Activated CD8-positive, alpha-beta memory T cell treated with anti-CD3 and anti-CD28 coated beads for 24 hours (primary cell): ENCODE results near the gene MAVS.
"Not testable (repeated sequence)": the region's sequence is repeated elsewhere in the genome, so short reads cannot be mapped to it uniquely, and the experiment has no call there.

Source experiments
- DNase-seq: peaks from one replicate; pipeline ENCODE4 v3.0.0-alpha.2; 2020

Gene MAVS

GRCh38 chr20:3857405-3857804 is 10.8 kb downstream of the MAVS start:
- no peak for DNase-seq

DNA sequence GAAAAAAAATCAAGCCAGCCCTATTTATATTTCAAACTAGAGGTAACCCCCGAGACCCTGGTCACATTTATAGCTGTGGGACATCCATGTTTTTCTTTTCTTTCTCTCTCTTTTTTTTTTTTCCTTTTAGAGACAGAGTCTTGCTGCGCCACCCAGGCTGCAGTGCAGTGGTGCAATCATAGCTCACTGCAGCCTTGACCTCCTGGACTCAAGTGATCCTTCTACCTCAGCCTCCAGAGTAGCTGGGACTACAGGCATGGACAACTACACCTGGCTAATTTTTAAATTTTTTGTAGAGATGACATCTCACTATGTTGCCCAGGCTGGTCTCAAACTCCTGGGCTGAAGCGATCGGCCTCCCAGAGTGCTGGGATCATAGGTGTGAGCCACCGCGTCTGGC is 12.1 kb downstream of the MAVS start:
- no peak for DNase-seq

DNA sequence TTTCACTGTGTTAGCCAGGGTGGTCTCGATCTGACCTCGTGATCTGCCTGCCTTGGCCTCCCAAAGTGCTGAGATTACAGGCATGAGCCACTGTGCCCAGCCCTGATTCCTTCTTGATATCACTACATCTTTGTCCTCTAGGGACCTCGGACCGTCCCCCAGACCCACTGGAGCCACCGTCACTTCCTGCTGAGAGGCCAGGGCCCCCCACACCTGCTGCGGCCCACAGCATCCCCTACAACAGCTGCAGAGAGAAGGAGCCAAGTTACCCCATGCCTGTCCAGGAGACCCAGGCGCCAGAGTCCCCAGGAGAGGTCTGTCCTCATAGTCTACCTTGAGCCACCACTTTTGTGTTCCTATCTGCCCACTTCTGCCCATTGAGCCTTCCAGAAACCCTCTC is 14.6 kb downstream of the MAVS start:
- no peak for DNase-seq

- DNase-seq, result no peak
These were observed 15.7 kb downstream of the MAVS start for GRCh38 chr20:3862333-3862732.

DNA sequence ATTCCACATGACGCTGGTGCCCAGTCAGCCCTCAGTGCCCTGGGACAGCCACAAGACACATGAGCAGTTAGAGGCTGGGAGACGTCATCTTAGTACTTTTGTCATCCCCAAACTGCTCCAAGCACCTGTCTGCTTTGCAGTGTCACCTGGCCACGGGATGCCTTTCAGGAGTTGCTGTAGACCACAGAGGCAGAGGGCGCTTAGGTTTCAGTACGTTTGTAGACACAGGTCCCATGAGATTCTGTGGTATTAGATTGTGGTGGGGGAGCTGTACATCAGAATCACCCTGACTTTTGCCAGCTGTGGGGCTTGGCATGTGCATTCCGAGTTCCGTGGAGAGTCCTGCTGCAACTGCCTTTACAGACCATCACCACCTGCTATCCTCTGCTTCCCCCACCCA is 16.7 kb downstream of the MAVS start:
- DNase-seq, result no peak

- no peak for DNase-seq
These were observed 17.9 kb downstream of the MAVS start for GRCh38 chr20:3864518-3864917.

DNA sequence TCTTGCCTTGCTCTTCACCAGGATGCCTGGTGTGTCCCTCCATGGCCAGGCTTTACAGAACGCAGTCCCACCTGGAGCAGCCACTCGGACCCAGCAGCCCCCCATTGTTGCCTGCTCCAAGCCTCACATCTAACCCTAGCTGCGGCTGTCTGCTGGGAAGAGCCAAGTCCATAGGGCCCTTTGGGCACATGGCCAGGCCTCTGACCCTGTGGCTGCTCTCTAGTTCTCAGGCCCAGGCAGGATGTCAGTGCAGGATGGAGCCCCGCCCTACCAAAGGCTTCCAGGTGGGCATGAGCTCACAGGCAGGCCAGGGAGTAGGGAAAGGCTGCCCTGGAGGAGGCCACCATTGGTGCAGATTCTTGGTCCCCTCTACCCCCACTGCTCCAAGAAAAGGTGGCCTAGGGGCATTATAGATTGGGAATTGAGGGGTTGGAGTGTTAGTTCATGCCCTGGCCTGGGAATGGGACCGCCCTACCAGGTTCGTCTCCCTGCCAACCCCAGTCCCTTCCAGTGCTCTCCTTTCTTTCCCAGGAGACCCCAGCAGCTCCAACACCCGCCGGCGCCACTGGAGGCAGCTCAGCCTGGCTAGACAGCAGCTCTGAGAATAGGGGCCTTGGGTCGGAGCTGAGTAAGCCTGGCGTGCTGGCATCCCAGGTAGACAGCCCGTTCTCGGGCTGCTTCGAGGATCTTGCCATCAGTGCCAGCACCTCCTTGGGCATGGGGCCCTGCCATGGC is 18.7 kb downstream of the MAVS start:
- DNase-seq, result no peak

- DNase-seq, result no peak
These were observed 19.3 kb downstream of the MAVS start for GRCh38 chr20:3865887-3866407.

DNA sequence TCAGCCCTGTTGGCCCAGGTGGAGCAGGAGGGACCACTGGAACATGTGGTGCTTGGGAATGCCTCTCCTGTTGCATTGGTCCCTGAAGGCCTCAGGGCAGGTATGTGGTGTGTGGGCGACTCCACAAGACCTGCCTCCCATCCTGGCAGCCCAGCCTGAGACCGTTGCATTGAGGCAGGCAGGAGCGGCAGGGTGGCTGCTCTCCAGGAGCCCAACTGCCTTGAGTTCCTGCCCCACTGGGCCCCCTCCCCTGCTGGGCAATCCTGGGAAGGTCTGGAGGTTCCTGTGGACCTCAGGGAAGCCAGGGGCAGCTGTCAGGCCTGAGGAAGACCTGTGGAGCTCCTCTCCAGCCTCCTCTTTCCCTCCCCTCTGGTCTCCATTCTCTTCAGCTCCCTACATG is 19.8 kb downstream of the MAVS start:
- DNase-seq, result no peak

GRCh38 chr20:3867802-3868201 is 21.2 kb downstream of the MAVS start:
- no peak for DNase-seq

DNA sequence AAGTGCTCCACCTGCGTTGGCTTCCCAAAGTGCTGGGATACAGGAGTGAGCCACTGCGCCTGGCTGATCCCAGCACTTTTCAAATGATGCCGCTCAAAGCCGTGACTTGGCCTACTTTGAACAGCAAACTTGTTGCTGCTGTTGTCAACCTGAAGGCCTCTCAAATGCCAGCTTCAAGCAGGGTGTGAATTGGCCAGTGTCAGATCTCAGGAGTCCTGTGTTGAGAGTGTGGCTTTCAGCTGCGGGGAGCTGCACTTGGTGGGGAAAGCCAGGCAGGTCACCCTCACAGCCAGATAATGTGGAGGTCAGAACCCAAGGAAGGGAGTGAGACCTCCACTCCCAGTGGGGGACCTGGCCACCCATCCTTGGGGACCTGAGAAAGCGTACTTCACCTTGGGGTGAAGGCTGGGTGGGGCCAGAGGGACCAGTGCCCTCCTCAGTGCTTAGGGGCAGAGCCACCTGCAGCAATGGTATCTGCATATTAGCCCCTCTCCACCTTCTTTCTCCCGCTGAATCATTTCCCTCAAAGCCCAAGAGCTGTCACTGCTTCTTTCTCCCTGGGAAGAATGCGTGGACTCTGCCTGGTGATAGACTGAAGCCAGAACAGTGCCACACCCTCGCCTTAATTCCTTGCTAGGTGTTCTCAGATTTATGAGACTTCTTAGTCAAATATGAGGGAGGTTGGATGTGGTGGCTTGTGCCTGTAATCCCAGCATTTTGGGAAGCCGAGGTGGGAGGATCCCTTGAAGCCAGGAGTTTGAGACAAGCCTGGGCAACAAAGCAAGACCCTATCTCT is 23.4 kb downstream of the MAVS start:
- no peak for DNase-seq

GRCh38 chr20:3871550-3872265 is 25.1 kb downstream of the MAVS start:
- no peak for DNase-seq

DNA sequence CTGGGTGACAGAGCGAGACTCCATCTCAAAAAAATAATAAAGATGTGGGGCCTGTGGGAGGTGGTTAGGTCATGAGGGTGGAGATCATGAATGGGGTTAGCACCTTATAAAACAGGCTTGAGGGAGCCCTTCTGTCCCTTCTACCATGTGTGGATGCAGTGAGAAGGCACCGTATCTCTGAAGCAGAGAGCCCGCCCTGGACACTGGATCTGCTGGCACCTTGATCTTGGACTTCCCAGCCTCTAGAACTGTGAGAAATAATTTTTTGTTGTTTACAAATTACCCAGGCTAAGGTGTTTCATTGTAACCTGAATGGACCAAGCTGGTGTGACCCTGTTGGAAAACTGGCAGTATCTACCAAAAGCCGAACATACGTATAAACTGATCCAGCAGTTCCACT is 26.9 kb downstream of the MAVS start:
- DNase-seq, result no peak

DNA sequence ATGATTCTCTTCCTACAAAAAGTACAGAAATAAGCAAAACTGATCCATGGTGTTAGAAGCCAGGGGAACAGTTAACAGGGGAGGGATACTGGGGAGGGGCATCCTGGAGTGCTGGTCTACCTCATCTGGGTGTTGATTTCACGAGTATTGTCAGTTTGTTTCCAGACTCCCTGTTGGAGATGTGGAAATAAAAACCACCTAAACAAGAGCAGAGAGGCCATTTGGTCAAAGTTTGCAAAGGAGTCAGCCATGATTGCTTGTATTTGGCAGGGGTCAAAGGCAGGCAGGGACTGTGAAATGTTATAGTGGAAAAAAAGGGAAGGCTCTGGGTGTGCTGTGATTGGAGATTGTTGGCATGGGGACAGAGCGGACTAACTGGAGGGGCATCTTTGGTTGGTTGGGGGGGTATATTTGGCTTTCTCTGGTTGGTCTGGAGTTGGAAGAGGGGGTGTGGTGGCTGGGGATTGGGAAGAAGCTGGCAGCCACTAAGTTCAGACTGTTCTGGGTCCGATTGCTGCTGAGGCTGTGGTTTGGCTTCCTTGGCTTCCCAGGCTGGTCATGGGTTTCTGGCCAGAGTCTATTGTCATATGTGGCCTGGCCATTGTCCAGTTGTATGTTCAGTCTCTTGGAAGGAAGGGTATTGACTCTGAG is 27.7 kb downstream of the MAVS start:
- DNase-seq, result no peak

GRCh38 chr20:3875378-3875974 is 28.8 kb downstream of the MAVS start:
- DNase-seq, result no peak

DNA sequence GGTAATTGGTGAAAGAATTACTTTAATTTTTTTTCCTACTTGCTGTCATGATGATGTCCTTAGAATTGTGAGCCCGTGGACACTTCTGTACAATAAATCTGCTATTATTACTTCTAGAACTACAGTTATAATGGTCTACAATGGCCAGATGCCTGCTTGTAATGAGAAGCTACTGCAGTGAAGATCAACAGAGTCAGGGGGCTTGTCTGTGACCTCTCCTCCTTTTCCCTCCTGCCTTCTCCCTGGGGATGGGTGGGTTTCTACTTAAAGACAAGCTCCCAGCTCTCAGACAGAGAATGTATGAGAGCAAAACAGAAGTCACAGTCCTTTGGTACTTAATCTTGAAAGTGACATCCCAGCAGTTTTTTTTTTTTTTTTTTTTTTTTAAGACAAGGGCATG is 29.4 kb downstream of the MAVS start:
- DNase-seq, result no peak

DNA sequence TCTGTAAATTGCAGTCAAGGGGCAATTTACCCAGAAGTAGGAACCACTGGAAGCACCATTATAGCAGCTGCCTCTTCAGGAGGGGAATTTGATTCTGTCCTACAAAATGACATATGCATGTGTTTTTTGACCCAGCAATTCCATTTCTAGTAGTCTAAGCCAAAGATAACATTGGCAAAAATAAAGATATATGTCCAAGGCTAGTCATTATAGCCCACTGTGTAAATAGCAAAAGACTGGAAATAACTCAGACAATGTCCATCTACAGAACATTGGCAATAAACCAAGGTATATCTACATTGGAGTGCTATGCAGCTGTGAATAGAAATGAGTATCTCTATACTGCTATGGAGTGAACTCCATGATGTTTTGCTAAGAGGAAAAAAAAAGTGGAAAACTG is 30.0 kb downstream of the MAVS start:
- no peak for DNase-seq

- not testable (repeated sequence) for DNase-seq
These were observed 32.3 kb downstream of the MAVS start for GRCh38 chr20:3878921-3879274.

GRCh38 chr20:3885715-3886114 is 39.1 kb downstream of the MAVS start:
- no peak for DNase-seq

- no peak for DNase-seq
These were observed 41.4 kb downstream of the MAVS start for GRCh38 chr20:3887876-3888620.

- DNase-seq, result peak; percentile 98
These were observed 42.2 kb downstream of the MAVS start, which contains the start of gene PANK2 for GRCh38 chr20:3888622-3889488. Gene PANK2 (plus strand): TSS chr20:3889387.
